Breast epithelium (tissue), 4 donors: ENCODE results near the gene GPC6. TPM values are rescaled to one million over a fixed set of nuclear protein-coding genes. Genes with fewer than 3 reads are reported as not detected.

Experiments
- DNase-seq, 2 donors: peaks; one replicate each; pipeline ENCODE4 v3.0.0-alpha.2; 2019; ENCODE audit warnings: low spot score in 2 of 2
- H3K27ac ChIP-seq, 2 donors: fragments of 200-600 bp; sonication (generic) in 1 of 2; one replicate each; pipeline ENCODE4 v1.5.1; 2016 to 2019; ENCODE audit warnings: mild to moderate bottlenecking in 1 of 2
- H3K27me3 ChIP-seq, 2 donors: fragments of 200-600 bp; sonication (generic) in 1 of 2; one replicate each; pipeline versions ENCODE4 v1.5.1 to v1.6.0; 2017 to 2019; ENCODE audit warnings: control low read depth in 1 of 2, mild to moderate bottlenecking in 1 of 2
- H3K36me3 ChIP-seq: fragments of 200-600 bp; one replicate; pipeline ENCODE4 v1.5.1; 2019
- H3K4me1 ChIP-seq, 2 donors: fragments of 200-600 bp; sonication (generic); one replicate each; pipeline ENCODE4 v1.5.1; 2016 to 2019; ENCODE audit warnings: control low read depth in 1 of 2
- H3K4me3 ChIP-seq, 3 donors: fragments of 200-600 bp; sonication (generic); 1 replicate in 2 of 3; 2 replicates in 1 of 3; pipeline ENCODE4 v1.5.1; 2016 to 2019; ENCODE audit warnings: mild to moderate bottlenecking in 3 of 3, moderate library complexity in 2 of 3
- H3K9me3 ChIP-seq, 2 donors: fragments of 200-600 bp; sonication (generic) in 1 of 2; one replicate each; pipeline ENCODE4 v1.5.1; 2016 to 2019; ENCODE audit warnings: control low read depth in 1 of 2
- POLR2A ChIP-seq: fragments of 450-650 bp; IDR thresholded peaks from one replicate; pipeline ENCODE4 v1.6.1; 2016; ENCODE audit warnings: antibody characterized with exemption, mild to moderate bottlenecking, moderate library complexity
- POLR2AphosphoS5 ChIP-seq, 3 donors: sonication (generic); formaldehyde crosslinking; IDR thresholded peaks; one replicate each; pipeline ENCODE4 v1.6.1; 2017; ENCODE audit warnings: antibody characterized with exemption in 3 of 3
- intact Hi-C: fragments of 100-400 bp; cut with DNase I; formaldehyde crosslinking; loops from one replicate; pipeline ENCODE4 v1.15.1; 2023; ENCODE audit warnings: low total_unique reads
- total RNA-seq, 3 donors: library from RNA; depleted of rRNA; stranded (reverse); fragments of >200 nt; gene quantifications; one replicate each; pipeline ENCODE4 v1.1.0, GENCODE V29; 2016
- TF ChIP-seq, protein P1 (sequence below), 3 donors: fragments of 450-650 bp; IDR thresholded peaks; one replicate each; pipeline ENCODE4 v1.5.1; 2016 to 2017; ENCODE audit warnings: antibody characterized with exemption in 3 of 3, mild to moderate bottlenecking in 3 of 3, moderate library complexity in 3 of 3

GPC6 gene
- total RNA-seq, 3 donors from 2014 or later, result 3.5 to 44.0 (median 4.9) TPM

DNA sequence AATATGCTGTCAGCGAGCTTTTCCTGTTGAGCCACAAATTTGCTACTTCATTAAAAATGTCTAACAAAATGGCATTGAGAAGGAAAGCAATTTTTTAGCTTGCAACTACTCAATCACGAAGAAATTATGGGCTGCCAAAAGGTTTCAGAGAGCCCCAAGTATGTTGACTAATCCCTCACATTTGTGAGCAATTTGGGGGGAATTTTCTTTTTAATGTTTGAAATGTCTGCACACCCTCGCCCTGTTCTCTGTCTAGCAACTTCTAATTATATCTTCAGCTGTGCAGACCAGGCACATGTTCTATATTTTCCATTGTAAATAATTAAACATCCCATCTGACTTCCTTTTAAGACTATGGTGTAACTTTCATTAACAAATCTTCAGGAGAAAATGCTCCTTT is 1060.0 kb downstream of the GPC6 start:
- Histone ChIP-seq H3K4me1 (no peaks in the 10 kb centered on the region), H3K27me3 (no peaks in the 10 kb centered on the region), H3K36me3 (no peaks in the 10 kb centered on the region), H3K9me3 (no peaks in the 10 kb centered on the region), H3K27ac (no peak overlapping the region), H3K4me3 (no peak overlapping the region)
- intact Hi-C loops, result no loop called here
- TF ChIP-seq POLR2A (no peak), POLR2AphosphoS5 (IDR thresholded peaks at IDR 0.05) (no peak)
- TF ChIP-seq, protein P1, sequence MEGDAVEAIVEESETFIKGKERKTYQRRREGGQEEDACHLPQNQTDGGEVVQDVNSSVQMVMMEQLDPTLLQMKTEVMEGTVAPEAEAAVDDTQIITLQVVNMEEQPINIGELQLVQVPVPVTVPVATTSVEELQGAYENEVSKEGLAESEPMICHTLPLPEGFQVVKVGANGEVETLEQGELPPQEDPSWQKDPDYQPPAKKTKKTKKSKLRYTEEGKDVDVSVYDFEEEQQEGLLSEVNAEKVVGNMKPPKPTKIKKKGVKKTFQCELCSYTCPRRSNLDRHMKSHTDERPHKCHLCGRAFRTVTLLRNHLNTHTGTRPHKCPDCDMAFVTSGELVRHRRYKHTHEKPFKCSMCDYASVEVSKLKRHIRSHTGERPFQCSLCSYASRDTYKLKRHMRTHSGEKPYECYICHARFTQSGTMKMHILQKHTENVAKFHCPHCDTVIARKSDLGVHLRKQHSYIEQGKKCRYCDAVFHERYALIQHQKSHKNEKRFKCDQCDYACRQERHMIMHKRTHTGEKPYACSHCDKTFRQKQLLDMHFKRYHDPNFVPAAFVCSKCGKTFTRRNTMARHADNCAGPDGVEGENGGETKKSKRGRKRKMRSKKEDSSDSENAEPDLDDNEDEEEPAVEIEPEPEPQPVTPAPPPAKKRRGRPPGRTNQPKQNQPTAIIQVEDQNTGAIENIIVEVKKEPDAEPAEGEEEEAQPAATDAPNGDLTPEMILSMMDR (IDR thresholded peaks at IDR 0.05), result no peak
- DNase-seq, result no peak

- no peaks in the 10 kb centered on the region for H3K9me3 ChIP-seq
- no peak overlapping the region for H3K27ac ChIP-seq
- intact Hi-C loops, result no loop called here
- H3K4me1 ChIP-seq, result no peaks in the 10 kb centered on the region
- no peaks in the 10 kb centered on the region for H3K27me3 ChIP-seq
- no peaks in the 10 kb centered on the region for H3K36me3 ChIP-seq
- TF ChIP-seq POLR2AphosphoS5 (IDR thresholded peaks at IDR 0.05), result no peak
- TF ChIP-seq, protein P1 (IDR thresholded peaks at IDR 0.05), result no peak
- no peak for TF ChIP-seq POLR2A
- H3K4me3 ChIP-seq, result no peak overlapping the region
- DNase-seq, result no peak
These were observed 1065.2 kb downstream of the GPC6 start for GRCh38 chr13:94291631-94292322.

- Histone ChIP-seq H3K4me3 (no peak overlapping the region), H3K9me3 (no peaks in the 10 kb centered on the region), H3K36me3 (no peaks in the 10 kb centered on the region), H3K27me3 (no peaks in the 10 kb centered on the region), H3K4me1 (no peaks in the 10 kb centered on the region), H3K27ac (no peak overlapping the region)
- intact Hi-C loops, result no loop called here
- TF ChIP-seq POLR2A, result no peak
- TF ChIP-seq POLR2AphosphoS5 (IDR thresholded peaks at IDR 0.05), result no peak
- TF ChIP-seq, protein P1 (IDR thresholded peaks at IDR 0.05), result no peak
- DNase-seq, result no peak
These were observed 1065.7 kb downstream of the GPC6 start for GRCh38 chr13:94292323-94292640.

- Histone ChIP-seq H3K4me1 (no peaks in the 10 kb centered on the region), H3K27me3 (no peaks in the 10 kb centered on the region), H3K36me3 (no peaks in the 10 kb centered on the region), H3K4me3 (no peak overlapping the region), H3K9me3 (no peaks in the 10 kb centered on the region), H3K27ac (no peak overlapping the region)
- no peak for TF ChIP-seq POLR2AphosphoS5 (IDR thresholded peaks at IDR 0.05)
- TF ChIP-seq POLR2A, result no peak
- TF ChIP-seq, protein P1 (IDR thresholded peaks at IDR 0.05), result no peak
- DNase-seq, result no peak
- intact Hi-C loops, result no loop called here
These were observed 1069.9 kb downstream of the GPC6 start for GRCh38 chr13:94296471-94296870.

- no peaks in the 10 kb centered on the region for H3K4me1 ChIP-seq
- TF ChIP-seq POLR2A (no peak), POLR2AphosphoS5 (IDR thresholded peaks at IDR 0.05) (no peak)
- TF ChIP-seq, protein P1 (IDR thresholded peaks at IDR 0.05), result no peak
- intact Hi-C loops, result no loop called here
- no peak overlapping the region for H3K27ac ChIP-seq
- H3K9me3 ChIP-seq, result no peaks in the 10 kb centered on the region
- DNase-seq, result no peak
- no peaks in the 10 kb centered on the region for H3K36me3 ChIP-seq
- no peak overlapping the region for H3K4me3 ChIP-seq
- H3K27me3 ChIP-seq, result no peaks in the 10 kb centered on the region
These were observed 1071.7 kb downstream of the GPC6 start for GRCh38 chr13:94298346-94298745.
